Activated CD8-positive, alpha-beta T cell treated with anti-CD3 and anti-CD28 coated beads for 36 hours (primary cell): ENCODE measurements around the gene SLN. TPM values are rescaled to one million over a fixed set of nuclear protein-coding genes. Genes with fewer than 3 reads are reported as not detected.

Experiments
- ATAC-seq: fragments of 200-7000 bp; cut with Tn5 transposase; one replicate; pipeline ENCODE4 v1.10.0; 2021; ENCODE audit warnings: mild to moderate bottlenecking, moderate library complexity
- CTCF ChIA-PET: fragments of 350-600 bp; sonication (Branson Sonifier 250); formaldehyde crosslinking; loops from one replicate; lab custom pipeline; 2021; ENCODE audit warnings: antibody characterized with exemption; lab: Charles Lee
- POLR2A ChIA-PET: fragments of 350-600 bp; sonication (Branson Sonifier 250); formaldehyde crosslinking; loops from one replicate; lab custom pipeline; 2021; ENCODE audit warnings: antibody characterized with exemption; lab: Charles Lee
- DNase-seq: peaks from one replicate; pipeline ENCODE4 v3.0.0-alpha.2; 2020
- H3K27ac Mint-ChIP-seq: one replicate; pipeline ENCODE4 v1.8.0; 2021; ENCODE audit warnings: mild to moderate bottlenecking, mixed read lengths
- H3K27me3 Mint-ChIP-seq: one replicate; pipeline ENCODE4 v1.8.0; 2021; ENCODE audit warnings: mixed read lengths
- H3K36me3 Mint-ChIP-seq: one replicate; pipeline ENCODE4 v1.8.0; 2021; ENCODE audit warnings: low read depth, mixed read lengths
- H3K4me1 Mint-ChIP-seq: one replicate; pipeline ENCODE4 v1.8.0; 2021; ENCODE audit warnings: low read depth, mixed read lengths
- H3K4me3 Mint-ChIP-seq: one replicate; pipeline ENCODE4 v1.8.0; 2021; ENCODE audit warnings: mild to moderate bottlenecking, moderate library complexity, mixed read lengths
- H3K9me3 Mint-ChIP-seq: one replicate; pipeline ENCODE4 v1.8.0; 2021; ENCODE audit warnings: mixed read lengths
- CTCF ChIP-seq: fragments of 200-600 bp; IDR thresholded peaks from one replicate; pipeline ENCODE4 v1.8.0; 2022; ENCODE audit warnings: antibody characterized with exemption, mild to moderate bottlenecking
- intact Hi-C: fragments of 100-400 bp; cut with micrococcal nuclease; formaldehyde crosslinking; loops from one replicate; pipeline ENCODE4 v1.10.0; 2022
- total RNA-seq, 2 experiments: library from RNA; stranded (reverse); gene quantifications; one replicate each; pipeline ENCODE4 v1.2.3, GENCODE V29; 2021

SLN gene
- total RNA-seq, 2 experiments from 2014 or later: not detected

- CTCF ChIA-PET: no interaction called here
- no peak for TF ChIP-seq CTCF
- H3K27ac Mint-ChIP-seq: no peak overlapping the region
- H3K4me1 Mint-ChIP-seq: no peaks in the 10 kb centered on the region
- no peaks in the 10 kb centered on the region for H3K9me3 Mint-ChIP-seq
- DNase-seq: no peak
- no peak for ATAC-seq
- no peak overlapping the region for H3K4me3 Mint-ChIP-seq
- peaks cover 23% of the 10 kb centered on the region for H3K27me3 Mint-ChIP-seq
- H3K36me3 Mint-ChIP-seq: no peaks in the 10 kb centered on the region
- intact Hi-C loops: no loop called here
- POLR2A ChIA-PET: no interaction called here
Observed at GRCh38 chr11:107743191-107743590, 31.3 kb upstream of the SLN start.

GRCh38 chr11:107741044-107741823 lies 29.4 kb upstream of the SLN start:
- CTCF ChIA-PET: interaction anchor here (0.7 to 2.3 kb wide), 18 partner anchors 9 to 199 kb away, joined by 3 to 14 read pairs (median 4); no protein-coding TSS in a partner anchor
- peaks cover 28% of the 10 kb centered on the region for H3K27me3 Mint-ChIP-seq
- peak; percentile 28 for DNase-seq

GRCh38 chr11:107740271-107740670 lies 28.4 kb upstream of the SLN start:
- ATAC-seq: no peak
- no peaks in the 10 kb centered on the region for H3K4me1 Mint-ChIP-seq
- H3K27ac Mint-ChIP-seq: no peak overlapping the region
- H3K36me3 Mint-ChIP-seq: no peaks in the 10 kb centered on the region
- TF ChIP-seq CTCF: no peak
- peaks cover 28% of the 10 kb centered on the region for H3K27me3 Mint-ChIP-seq
- ChIA-PET CTCF (interaction anchor here (0.7 to 2.3 kb wide), 13 partner anchors 8 to 200 kb away, joined by 3 to 14 read pairs (median 4); no protein-coding TSS in a partner anchor), POLR2A (interaction anchor here (0.6 kb wide), 1 partner anchor 58 kb away, joined by 3 read pairs; no protein-coding TSS in a partner anchor)
- intact Hi-C loops: no loop called here
- H3K9me3 Mint-ChIP-seq: no peaks in the 10 kb centered on the region
- H3K4me3 Mint-ChIP-seq: no peak overlapping the region
- no peak for DNase-seq

More at GRCh38 chr11:107741044-107741823, 29.4 kb upstream of the SLN start:
- Mint-ChIP-seq H3K4me1 (no peaks in the 10 kb centered on the region), H3K4me3 (no peak overlapping the region), H3K9me3 (no peaks in the 10 kb centered on the region), H3K27ac (no peak overlapping the region), H3K36me3 (no peaks in the 10 kb centered on the region)
- intact Hi-C loops: no loop called here
- peak; percentile 64 for ATAC-seq
- peak; percentile 39 for TF ChIP-seq CTCF
- POLR2A ChIA-PET: no interaction called here

GRCh38 chr11:107736546-107736945 lies 24.7 kb upstream of the SLN start:
- no peaks in the 10 kb centered on the region for H3K9me3 Mint-ChIP-seq
- intact Hi-C loops: no loop called here
- no peak overlapping the region for H3K27ac Mint-ChIP-seq

More at GRCh38 chr11:107736546-107736945, 24.7 kb upstream of the SLN start:
- TF ChIP-seq CTCF: no peak
- Mint-ChIP-seq H3K36me3 (no peaks in the 10 kb centered on the region), H3K4me1 (no peaks in the 10 kb centered on the region), H3K4me3 (no peak overlapping the region), H3K27me3 (peaks cover 29% of the 10 kb centered on the region)
- no peak for ATAC-seq
- DNase-seq: no peak
- ChIA-PET CTCF (no interaction called here), POLR2A (no interaction called here)
